ENCODE results near the gene KBTBD13. TPM values are rescaled to one million over a fixed set of nuclear protein-coding genes. Genes with fewer than 3 reads are reported as not detected.

KBTBD13 gene
- total RNA-seq, 1 donor from 2014 or later = not detected

- no peak for DNase-seq (ENCODE audit: extremely low spot score in 2 of 2)
- Histone ChIP-seq H3K27me3 (no peaks in the 10 kb centered on the region), H3K4me1 (peaks cover 10% of the 10 kb centered on the region), H3K36me3 (no peaks in the 10 kb centered on the region), H3K4me3 (no peak overlapping the region), H3K9me3 (no peaks in the 10 kb centered on the region), H3K27ac (no peak overlapping the region)
- no peak for TF ChIP-seq POLR2A (IDR thresholded peaks at IDR 0.05)
- TF ChIP-seq CTCF (IDR thresholded peaks at IDR 0.05) = no peak
- TF ChIP-seq POLR2AphosphoS5 (IDR thresholded peaks at IDR 0.05; ENCODE audit: insufficient read depth in 1 of 2, low read depth in 1 of 2) = no peak
- intact Hi-C loops (cut with DNase I) = no loop called here
Observed at GRCh38 chr15:65034719-65035118, 41.8 kb upstream of the KBTBD13 start.

DNA sequence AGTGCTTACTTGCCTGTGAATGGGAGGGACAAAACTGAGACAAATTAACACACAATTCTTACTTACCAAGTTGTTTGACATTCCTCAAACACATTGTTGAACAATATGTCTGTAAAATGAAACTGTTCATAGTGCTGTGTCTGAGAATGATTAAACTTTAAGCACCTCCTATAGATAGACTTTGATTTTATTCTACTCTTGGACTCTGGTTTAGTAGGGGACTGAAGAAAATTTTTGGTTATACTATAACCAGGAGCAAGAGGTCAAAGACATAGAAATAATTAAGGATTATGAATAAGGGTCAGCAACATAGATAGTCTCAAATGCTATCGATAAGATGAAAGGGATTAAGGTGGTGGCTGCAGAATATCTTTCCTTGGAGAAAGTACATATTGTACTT is 39.2 kb upstream of the KBTBD13 start:
- no peak for DNase-seq (ENCODE audit: extremely low spot score in 2 of 2)
- no peaks in the 10 kb centered on the region for H3K9me3 ChIP-seq
- H3K27me3 ChIP-seq = no peaks in the 10 kb centered on the region
- TF ChIP-seq POLR2A (IDR thresholded peaks at IDR 0.05) (no peak), POLR2AphosphoS5 (IDR thresholded peaks at IDR 0.05; ENCODE audit: insufficient read depth in 1 of 2, low read depth in 1 of 2) (no peak), CTCF (IDR thresholded peaks at IDR 0.05) (no peak)
- intact Hi-C loops (cut with DNase I) = no loop called here
- peaks cover 13% of the 10 kb centered on the region for H3K4me1 ChIP-seq
- H3K36me3 ChIP-seq = no peaks in the 10 kb centered on the region
- H3K27ac ChIP-seq = no peak overlapping the region
- no peak overlapping the region for H3K4me3 ChIP-seq

GRCh38 chr15:65038428-65038827 is 38.1 kb upstream of the KBTBD13 start:
- intact Hi-C loops (cut with DNase I) = no loop called here

GRCh38 chr15:65038836-65039235 is 37.7 kb upstream of the KBTBD13 start:
- Histone ChIP-seq H3K36me3 (no peaks in the 10 kb centered on the region), H3K4me1 (peaks cover 20% of the 10 kb centered on the region), H3K27ac (no peak overlapping the region), H3K4me3 (no peak overlapping the region), H3K9me3 (no peaks in the 10 kb centered on the region), H3K27me3 (no peaks in the 10 kb centered on the region)
- no peak for DNase-seq (ENCODE audit: extremely low spot score in 2 of 2)
- TF ChIP-seq POLR2AphosphoS5 (IDR thresholded peaks at IDR 0.05; ENCODE audit: insufficient read depth in 1 of 2, low read depth in 1 of 2) = peak in 1 of 2 donors; percentile 39
- no peak for TF ChIP-seq CTCF (IDR thresholded peaks at IDR 0.05)
- intact Hi-C loops (cut with DNase I) = no loop called here

More at GRCh38 chr15:65038428-65038827, 38.1 kb upstream of the KBTBD13 start:
- TF ChIP-seq CTCF (IDR thresholded peaks at IDR 0.05) (no peak), POLR2A (IDR thresholded peaks at IDR 0.05) (no peak), POLR2AphosphoS5 (IDR thresholded peaks at IDR 0.05; ENCODE audit: insufficient read depth in 1 of 2, low read depth in 1 of 2) (no peak)
- peaks cover 20% of the 10 kb centered on the region for H3K4me1 ChIP-seq
- no peak overlapping the region for H3K27ac ChIP-seq
- DNase-seq (ENCODE audit: extremely low spot score in 2 of 2) = no peak
- no peaks in the 10 kb centered on the region for H3K27me3 ChIP-seq
- H3K4me3 ChIP-seq = no peak overlapping the region
- no peaks in the 10 kb centered on the region for H3K9me3 ChIP-seq
- H3K36me3 ChIP-seq = no peaks in the 10 kb centered on the region

- Histone ChIP-seq H3K9me3 (no peaks in the 10 kb centered on the region), H3K4me1 (peaks cover 35% of the 10 kb centered on the region), H3K27me3 (no peaks in the 10 kb centered on the region), H3K36me3 (no peaks in the 10 kb centered on the region), H3K4me3 (no peak overlapping the region), H3K27ac (no peak overlapping the region)
- intact Hi-C loops (cut with DNase I) = loop anchor here (5.0 kb wide), 1 partner anchor 37 kb away; the partner anchor contains the start of gene KBTBD13
- TF ChIP-seq POLR2A (IDR thresholded peaks at IDR 0.05) = no peak
- TF ChIP-seq POLR2AphosphoS5 (IDR thresholded peaks at IDR 0.05; ENCODE audit: insufficient read depth in 1 of 2, low read depth in 1 of 2) = no peak
- TF ChIP-seq CTCF (IDR thresholded peaks at IDR 0.05) = no peak
- no peak for DNase-seq (ENCODE audit: extremely low spot score in 2 of 2)
Observed at GRCh38 chr15:65040461-65040860, 36.1 kb upstream of the KBTBD13 start.
